Measurements from ENCODE around the gene ZMAT5.

Gene ZMAT5

DNA sequence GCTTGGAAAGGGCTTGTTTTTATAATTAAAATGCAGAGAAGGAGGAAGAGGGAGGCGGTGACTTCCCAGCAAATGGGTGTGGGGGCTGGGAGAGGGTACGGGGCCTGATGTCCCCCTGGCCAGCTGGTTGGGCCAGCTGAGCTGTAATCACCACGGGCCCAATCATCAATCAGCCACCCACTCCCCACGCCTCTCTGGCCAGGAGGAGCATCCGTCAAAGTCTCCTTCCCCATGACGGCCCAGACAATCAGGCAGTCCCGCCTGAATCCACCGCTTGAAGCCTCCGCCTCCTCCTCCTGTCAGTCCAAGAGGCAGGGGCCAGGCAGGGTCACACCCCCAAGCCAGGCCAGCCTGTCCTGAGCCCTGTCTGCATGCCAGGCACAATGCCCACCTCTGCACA is 60.3 kb downstream of the ZMAT5 start:
- no peak for DNase-seq (ENCODE audit: low read depth)

DNA sequence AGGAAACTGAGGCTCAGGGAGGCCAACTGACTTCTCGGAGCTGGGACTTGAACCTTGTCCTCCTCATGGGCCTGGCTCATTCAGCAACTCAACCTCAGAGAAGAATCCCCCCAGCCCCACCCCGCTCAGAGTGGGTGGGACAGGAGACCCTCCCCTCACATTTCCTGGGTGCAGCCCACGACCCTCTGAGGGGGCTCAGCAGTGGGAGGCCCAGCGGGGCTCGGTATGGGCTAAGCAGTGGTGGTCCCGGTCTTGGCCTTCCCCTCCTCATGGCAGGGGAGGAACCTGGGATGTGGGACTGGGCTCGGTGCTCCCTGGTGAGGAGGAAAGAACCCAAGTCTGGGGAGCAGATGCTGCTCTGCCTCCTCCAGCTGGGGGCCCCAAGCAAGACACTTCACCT is 61.2 kb downstream of the ZMAT5 start:
- no peak for DNase-seq (ENCODE audit: low read depth)

DNA sequence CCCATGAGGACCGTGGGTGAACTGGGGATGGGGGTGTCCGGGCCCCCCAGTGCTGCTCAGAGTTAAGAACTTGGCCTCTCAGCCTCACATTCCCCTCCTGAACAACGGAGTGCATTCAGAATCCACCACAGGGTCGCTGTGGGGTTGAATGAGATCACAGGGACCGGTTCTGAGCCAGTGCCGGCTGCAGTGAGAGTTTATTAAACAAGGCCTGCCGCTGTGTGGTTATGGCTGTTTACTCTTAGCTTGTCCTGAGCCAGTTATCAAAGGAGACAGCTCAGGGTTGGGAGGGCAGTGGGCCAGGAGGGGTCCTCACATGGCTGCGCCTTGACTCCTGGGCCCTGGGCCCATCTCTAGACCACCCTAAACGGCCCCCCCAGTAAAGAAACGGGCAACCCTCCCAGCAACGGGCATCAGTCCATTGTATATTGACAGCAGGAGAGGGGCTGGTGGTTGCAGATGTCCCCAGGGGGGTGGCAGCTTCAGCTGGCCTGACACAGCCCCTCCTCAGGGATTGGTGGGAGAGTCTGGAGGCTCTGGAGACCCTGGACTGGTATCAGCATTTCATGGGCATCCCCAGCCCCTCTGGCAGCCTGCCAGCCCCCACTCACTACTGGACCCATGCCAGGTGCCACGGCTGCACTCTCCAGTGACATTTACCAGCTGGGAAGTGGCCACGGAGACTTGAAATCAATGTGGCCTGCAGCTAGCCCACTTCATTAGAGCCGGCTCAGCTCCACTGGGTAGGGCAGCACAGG is 62.1 kb downstream of the ZMAT5 start:
- no peak for DNase-seq (ENCODE audit: low read depth)

DNA sequence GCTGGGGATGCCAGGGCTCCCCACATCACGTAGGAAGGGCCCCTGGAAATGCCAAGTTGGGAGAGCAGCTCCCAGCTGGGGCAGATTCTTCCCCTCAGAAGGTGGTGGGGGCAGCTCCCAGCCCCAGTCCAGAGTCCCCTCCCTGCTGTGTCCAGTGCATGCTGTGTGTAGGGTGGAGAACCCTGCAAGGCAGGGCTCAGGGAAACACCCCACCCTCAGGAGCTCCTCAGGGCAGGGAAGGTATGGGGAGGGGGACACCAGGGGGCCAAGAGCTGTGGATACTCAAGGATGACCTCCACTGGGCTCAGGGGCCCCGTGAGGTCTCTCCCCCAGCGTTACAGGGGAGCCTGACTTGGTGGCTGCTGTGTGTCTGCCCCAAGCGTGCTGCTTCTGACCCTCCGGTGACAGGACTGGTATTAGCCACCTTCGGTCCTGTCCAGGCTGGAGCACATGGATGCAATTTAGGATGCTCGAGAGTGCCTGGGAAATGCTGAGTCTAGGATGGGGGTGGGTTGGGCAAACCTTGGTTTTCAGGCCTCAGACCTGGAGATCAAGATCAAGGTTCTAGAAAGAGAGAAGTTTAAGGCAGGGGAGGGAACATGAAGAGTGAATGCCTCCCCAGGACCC is 63.1 kb downstream of the ZMAT5 start:
- DNase-seq (ENCODE audit: low read depth): no peak

DNA sequence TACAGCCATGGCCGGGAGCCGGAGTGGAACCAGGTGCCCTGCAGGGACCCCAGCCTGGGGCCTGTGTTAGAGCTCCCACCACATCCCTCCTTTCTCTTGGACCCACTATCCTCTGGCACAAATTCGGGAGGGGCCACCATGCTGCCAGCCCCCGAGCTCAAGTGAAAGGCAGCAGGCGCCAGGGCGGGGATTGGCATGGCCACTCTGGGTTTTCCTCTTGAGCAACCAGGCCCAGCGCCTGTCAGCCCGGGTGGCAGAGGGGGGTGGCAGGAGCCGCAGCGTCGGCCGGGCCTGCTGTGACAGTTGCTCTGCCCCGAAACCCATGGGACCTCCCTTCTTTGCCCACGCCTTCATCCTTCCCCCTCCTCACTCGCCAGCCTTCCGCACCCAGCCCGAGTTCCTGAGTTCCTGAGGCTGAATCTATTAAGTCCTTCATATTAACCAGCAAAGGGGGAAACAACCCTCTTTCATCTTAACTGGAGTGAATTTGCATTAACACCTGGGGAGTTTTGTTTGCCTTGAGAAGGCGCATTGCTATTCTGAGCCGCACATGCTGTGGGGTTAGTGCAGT is 63.8 kb downstream of the ZMAT5 start:
- DNase-seq (ENCODE audit: low read depth): no peak

DNA sequence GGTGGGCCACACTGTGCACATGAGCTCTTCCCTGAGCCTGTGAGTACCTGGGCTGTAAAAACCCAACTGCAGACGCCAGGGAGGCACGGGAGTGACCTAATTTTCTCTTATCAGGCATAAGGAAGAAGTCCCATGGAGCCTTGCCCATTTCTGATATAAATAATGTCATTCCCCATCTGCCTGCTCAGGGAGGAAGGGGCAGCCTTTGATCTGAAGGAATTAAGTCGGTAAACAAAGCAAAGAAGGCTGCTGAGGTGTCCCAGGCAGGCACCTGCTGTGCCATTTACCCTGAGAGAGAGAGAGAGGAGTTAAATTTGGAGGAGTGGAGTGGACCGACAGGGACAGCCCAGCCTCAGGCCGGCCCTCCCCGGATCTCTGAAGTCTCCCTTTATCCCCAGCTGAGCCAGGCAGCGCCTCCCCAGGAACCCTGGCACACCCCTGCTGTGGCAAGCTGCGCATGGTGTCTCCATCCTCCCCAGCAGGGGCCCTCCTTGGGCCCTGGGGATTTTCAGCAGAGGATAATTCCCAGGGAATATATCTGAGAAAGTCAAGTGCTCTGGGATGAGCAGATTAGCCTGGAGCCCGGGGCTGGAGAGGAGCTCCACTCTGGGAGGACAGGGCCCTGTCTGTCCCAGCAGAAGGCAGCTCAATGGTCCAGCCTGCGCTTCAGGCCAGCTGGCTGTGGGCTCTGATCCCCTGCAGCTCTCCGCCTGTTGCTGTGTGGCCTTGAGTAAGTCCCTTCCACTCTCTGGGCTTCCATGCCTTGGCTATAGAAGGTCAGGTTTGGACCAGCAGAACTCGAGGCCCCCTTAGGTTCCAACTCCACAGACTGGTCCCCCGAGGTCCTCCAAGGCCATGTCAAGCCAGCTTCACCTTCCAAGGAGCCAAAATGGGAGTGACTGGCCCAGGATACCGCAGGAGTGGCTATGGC is 64.5 kb downstream of the ZMAT5 start:
- no peak for DNase-seq (ENCODE audit: low read depth)

DNA sequence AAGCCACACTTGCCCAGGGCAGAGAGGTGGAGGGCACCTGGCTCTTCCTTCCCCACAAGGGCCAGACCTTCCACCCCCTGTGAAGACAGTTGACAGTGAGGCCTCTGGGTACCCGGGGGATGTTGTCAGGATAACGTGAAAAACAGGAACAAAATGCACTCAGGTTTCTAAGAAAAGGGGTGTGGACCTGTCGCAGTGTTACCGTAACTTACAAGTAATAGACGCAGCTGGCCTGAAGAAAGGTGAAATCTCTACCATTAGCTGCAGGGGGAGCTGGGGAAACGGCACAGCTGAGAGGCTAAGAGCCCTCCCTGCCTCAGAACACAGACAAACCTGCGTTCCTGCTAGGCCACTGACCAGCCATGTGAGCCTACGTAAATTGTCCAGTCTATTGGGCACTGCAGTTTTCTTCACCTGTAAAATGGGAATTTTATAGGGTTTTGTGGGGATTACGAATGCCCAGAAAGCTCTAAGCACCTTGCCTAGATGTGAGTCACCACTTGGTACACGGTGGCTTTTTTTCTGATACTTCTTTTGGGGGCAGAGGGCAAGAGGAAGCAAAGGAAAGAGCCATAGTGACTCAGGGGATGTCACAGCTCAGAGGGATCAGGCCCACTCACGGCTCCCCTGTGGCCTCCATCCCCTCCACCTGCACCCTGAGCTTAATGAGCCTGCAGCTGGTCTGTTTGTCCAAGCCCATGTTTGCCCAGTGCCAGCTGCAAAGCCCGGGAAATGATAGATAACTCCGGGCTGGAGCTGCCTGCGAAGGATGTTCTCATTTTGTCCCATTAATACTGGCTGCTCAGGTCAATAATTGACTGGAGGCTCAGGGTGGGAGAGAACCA is 65.4 kb downstream of the ZMAT5 start:
- DNase-seq (ENCODE audit: low read depth): peak; percentile 19

DNA sequence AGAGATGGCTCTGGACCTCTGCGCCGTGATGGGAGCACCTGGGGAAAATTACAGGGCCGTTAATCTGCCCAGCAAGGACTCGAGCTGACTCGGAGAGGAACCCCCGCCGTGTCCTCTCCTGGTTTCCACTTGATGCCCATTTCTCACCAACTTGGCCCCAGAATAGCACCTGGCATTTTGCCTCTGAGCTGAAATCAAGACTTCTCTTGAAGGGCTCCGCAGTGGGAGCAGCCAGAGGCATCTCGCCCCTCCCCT is 66.0 kb downstream of the ZMAT5 start:
- DNase-seq (ENCODE audit: low read depth): no peak

DNA sequence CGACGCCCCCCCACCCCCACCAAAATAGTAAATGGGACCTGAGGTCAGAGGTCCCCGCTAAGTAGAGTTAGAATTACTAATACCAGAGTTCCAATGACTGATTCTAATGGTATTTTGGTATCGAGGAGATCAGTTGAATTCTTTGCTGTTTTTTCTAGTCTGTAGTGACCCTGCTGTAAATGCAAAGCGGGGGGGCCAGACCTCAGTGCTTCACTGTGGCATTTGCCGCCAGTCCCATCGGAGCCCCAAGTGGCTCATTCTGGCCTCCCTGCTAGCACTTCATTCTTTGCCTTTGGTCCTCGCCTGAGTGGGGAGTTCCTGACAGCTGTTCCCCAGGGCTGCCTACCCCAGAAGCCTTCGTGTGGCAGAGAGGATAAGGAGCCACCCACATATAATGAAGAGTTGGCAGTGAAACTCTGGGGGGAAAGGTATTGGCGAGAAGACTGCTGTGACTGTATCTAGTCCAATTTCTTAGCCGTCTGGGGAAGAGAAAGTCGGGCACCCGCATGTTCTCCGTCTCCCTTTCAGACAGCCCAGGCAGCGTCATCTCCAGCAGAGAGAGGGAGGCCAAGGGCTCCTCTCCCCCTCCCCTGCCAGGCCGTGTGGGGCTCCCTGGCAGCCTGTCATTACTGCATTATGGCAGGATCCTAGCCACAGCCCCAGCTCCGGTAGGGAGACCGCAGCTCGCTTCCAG is 66.5 kb downstream of the ZMAT5 start:
- DNase-seq (ENCODE audit: low read depth): no peak

DNA sequence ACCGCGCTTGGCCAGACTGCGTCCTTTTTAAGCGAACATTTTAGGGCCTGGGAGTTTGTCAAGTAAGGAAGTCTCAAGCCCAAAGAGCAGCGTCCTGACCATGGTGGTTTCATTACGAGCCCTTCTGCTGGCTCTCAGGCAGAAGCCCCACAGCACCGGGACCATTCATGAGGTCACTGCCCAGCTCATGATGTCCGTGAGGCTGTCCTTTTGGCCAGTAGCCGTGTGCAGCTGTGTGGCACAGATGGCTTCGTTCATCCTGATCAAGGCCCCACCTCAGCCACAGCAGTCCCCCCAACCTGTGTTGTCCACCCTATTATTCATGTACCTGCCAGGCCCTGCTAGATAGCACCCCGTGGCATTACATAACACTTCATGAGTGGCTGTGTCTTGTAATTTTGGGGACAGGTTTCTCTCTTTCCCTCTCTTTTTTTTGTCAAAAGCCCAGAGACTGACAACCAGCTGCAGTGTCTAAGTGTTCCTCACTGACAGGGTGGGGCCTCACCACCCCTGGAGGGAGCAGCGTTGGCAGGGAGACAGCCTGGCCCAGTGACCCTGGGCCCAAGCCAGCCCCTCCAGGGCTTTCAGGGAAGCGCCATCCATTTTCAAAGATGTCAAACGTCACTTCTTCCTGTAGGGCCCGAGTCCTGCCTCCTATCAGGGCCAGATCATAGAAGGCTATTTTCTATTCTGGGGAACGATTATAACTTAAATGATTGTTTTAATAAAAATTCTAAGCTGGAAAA is 68.8 kb downstream of the ZMAT5 start:
- DNase-seq (ENCODE audit: low read depth): no peak

DNA sequence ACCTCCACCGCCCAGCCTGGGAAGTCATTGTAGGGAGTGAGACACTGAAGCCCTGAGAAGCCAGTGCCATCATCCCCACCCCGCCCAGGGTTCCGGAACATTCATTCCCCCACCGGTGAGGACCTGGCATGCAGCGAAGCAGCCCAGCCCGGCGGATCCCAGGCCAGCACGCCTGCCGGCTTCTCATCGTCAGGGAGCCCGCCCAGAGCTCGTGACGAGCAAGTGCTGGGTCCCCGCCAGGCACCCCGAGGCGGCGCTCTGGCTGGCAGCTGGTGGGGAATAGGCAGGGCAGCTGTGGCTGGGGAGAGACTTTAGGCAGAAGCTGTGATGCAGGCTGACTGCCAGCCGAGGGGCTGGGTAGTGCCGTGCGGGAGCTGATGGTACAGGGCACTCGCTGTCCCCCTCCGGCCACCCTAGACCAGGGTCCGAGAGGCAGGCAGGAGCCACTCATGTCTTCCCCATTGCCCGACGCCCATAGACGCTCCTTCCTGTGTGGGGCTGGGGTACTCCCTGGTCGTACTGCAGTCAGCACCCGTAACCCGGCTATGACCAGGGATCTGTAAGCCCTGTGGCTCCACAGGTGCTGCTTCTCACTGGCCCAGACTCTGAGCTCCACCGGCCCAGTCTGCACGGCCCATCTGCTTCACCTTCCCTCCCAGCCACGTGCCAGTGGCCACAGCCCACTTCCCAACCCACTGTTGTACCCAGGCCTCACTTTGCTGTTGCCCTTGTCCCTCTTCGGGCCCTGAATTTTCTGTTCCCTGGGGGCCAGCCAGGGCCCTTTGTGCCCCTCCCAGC is 71.5 kb downstream of the ZMAT5 start:
- DNase-seq (ENCODE audit: low read depth): no peak

DNA sequence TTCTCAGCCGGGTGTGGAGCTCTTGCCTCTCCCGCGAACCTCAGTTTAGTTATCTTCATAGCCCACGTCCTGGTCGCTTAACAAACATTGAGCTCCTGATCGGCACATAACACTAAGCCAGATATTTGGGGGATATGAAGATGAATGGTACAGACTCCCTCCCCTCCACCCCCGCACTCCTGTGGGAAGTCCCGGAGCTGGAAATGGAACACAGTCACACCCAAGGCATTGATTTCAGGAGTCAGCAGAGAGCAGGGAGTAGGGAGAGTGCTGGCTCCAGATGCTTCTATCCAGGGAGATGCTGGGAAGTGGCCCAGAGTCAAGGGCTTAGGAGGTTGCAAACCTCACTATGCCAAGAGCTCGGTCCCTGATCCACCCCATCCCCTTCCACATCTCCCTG is 73.1 kb downstream of the ZMAT5 start:
- no peak for DNase-seq (ENCODE audit: low read depth)

DNA sequence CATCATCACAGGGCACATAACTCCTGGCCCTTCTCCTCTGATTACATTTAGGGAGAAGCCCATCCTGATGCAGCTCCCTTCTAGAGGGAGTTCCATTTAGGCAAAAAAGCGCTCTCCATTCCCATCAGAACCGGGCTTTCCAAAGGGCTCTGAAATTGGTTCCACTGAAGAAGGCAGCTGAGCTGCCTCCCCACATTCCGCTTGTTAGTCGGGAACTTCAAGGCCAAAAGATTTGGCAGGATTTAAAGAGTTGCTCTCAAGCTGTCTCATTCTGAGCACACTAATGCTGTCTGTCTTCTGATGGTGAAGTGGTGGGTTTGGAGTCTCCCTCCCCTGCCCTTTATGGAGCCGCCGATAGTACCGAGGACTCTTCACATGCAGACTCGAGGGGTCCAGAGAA is 73.6 kb downstream of the ZMAT5 start:
- DNase-seq (ENCODE audit: low read depth): no peak

DNA sequence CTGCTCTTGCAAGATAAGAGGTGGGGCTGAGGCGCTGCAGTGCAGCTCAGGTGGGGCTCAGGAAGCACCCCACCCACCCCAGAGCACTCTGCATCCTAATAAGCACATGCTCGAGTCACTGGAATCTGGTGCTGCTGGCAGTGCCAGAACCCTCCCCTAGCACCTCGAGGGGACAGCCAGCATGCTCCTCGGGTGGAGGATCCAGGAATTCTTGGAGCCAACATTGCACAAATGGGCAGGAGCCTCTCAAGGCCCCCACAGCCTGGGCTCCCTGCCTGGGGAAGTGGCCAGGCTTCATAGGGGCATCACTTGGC is 74.5 kb downstream of the ZMAT5 start:
- DNase-seq (ENCODE audit: low read depth): no peak

DNA sequence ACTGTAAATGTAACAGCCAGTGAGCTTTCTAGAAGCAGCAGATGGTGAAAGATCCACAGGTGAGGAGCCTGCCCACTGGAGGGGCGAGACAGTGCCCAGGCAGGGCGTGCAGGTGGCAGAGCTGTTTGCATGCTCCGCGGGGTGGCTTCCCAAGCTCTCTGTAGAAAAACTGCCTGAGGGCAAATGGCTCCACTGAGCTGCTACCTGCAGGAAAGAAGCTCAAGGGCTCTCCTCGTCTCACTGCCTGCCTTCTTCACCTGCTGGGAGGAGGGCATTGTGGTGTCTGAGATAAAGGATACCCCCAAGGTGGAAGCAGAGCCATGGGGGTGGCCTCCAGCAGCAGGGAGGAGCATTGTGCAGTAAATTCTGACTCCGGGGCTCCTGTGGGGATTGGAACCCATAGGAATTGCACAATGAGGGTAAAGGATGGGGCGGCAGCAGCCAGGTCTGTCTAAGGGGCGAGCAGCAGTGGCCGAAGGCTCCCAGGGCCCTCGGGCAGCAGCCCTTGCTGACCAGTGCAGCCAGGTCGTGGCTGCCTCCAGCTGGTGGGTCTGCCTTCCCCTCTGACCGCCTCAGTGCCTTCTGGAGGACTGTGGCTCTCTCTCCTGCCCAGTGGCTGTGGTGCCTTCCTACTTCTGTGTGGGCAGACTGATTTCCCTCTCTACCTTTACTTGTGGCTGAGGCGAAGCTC is 75.0 kb downstream of the ZMAT5 start:
- no peak for DNase-seq (ENCODE audit: low read depth)

DNA sequence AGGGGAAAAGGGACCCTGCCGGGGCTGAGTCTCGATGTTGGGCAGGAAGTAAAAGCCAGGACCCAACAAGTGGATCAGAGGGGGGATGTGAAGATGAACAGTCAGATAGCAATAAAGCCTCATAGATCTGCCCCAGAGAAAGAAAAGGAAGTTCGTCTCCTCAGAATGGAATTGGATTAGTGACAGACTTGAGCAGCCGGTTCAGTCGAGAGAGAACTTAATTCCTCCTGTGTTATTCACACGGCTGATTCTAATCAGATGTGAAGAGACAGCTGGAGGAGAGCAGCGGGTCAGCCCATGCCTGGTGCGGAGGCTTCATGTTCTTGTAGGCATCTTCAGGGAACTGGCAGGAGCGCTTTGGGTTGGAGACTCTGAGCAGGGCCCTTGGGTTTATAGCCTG is 76.3 kb downstream of the ZMAT5 start:
- no peak for DNase-seq (ENCODE audit: low read depth)

DNA sequence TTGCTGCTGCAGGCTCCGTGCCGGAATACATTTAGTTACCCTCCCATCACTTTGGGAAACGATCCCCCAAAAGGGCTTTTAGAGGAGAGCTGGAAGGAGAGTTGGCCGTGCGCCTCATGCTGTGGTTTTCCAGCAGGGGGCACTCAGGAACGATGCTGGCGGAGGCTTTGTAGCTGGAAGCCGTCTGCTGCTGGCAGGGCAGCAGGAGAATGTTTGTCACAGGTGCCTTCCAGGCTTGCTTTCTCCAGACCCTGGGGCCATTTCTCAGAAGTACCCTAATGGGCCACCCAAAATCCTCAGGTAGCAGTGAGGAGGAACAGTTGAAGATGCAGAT is 77.0 kb downstream of the ZMAT5 start:
- DNase-seq (ENCODE audit: low read depth): no peak

DNA sequence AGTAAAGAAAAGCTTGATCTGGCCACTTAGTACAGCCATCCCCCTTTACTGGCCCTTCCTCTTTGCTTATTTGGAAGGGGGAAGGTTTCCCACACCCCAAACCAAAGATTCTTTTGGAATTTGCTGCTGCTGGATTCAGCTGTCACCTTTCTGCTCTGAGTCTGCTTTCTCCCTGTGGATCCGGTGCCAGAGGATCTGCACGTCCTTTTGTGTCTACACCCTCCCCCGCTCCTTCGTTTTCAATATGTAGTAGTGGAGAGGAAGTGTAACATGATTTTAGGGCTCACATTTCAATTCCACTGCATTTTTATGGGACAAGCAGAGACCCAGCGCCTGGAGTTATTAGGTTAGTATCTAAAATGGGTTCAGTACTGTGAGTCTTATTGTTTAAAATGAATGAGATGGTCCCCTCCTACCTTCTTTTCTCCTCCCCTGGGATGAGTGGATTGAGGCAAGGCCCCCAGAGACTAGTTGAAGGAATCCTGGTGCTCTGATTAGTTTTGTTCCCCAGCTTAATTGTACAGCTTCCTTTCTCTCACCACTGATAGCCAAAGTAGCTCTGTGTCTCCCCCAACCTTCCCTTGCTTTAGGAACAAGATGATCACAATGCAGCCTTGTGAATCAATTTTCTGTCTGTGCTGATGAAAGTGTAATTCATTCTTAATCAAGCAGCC is 77.5 kb downstream of the ZMAT5 start:
- DNase-seq (ENCODE audit: low read depth): no peak

DNA sequence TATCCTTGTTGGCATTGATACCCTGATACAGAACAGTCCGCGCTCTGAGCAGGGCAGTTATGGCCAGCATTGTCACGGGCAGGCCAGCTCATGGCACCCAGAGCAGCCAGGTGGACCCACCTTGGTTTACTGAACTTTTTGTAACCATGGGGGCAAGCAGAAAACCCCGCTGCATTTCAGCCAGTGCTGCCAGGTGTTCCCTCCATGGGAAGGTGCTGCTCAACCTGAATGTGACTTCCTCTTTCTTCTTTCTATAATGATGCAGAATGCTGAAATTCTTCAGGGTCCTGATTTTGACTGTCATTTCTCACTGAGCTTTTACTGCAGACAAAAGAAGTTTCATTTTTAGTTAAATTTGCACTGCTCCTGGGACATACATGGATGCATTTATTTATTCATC is 82.6 kb downstream of the ZMAT5 start:
- DNase-seq (ENCODE audit: low read depth): no peak

All from HS-5 (cell line).